K562 (cell line): Measurements from ENCODE around the gene ABCF2. TPM values are rescaled to one million over a fixed set of nuclear protein-coding genes. Genes with fewer than 3 reads are reported as not detected.
A peak's percentile ranks its signal among the peaks of the same experiment; 100 is the strongest.

Source experiments
- ATAC-seq: fragments of 200-7000 bp; cut with Tn5 transposase; 3 replicates; pipeline ENCODE4 v1.9.1; 2020; ENCODE audit warnings: moderate library complexity
- BruUV-seq: library from RNA; stranded (reverse); fragments of 400-500 nt; replicated peaks from 2 replicates; lab custom pipeline; 2021; lab: Mats Ljungman, UMichigan
- CTCF ChIA-PET: fragments of 300-600 bp; formaldehyde crosslinking; extraction: SDS; loops from one replicate; lab custom pipeline; 2021; ENCODE audit warnings: low intra/inter-chr PET ratio; lab: Yijun Ruan, JAX
- POLR2A ChIA-PET: fragments of 300-600, 350-650 bp; sonication (Branson Sonifier 250); formaldehyde crosslinking; extraction: SDS; loops from one replicate; lab custom pipeline; 2021; ENCODE audit warnings: antibody characterized with exemption, inconsistent platforms; lab: Yijun Ruan, JAX
- DNase-seq, 4 experiments: peaks; one replicate each; pipeline versions ENCODE4 v3.0.0 to v3.0.0-alpha.2; 2011 to 2018; ENCODE audit warnings: low spot score in 3 of 4, mixed read lengths in 3 of 4; ENCODE audit errors: extremely low read depth in 1 of 4
- FAIRE-seq: peaks from 2 replicates; lab custom pipeline; 2011; peaks lifted over from hg19 to GRCh38; lab: Jason Lieb, UNC
- H2AFZ ChIP-seq: 2 replicates; pipeline ENCODE4 v1.6.0; 2011; ENCODE audit warnings: low read depth, low read length, control low read depth, inconsistent platforms
- H3K27ac ChIP-seq: fragments of 200-600 bp; 3 replicates; pipeline ENCODE4 v1.8.0; 2011; ENCODE audit warnings: low read depth, mild to moderate bottlenecking, control low read depth, inconsistent platforms, low read length, moderate library complexity, mixed read lengths; ENCODE audit errors: extremely low read depth
- H3K27me3 ChIP-seq, 2 experiments: fragments of 300-600 bp in 1 of 2; 2 replicates in 1 of 2; 3 replicates in 1 of 2; pipeline versions ENCODE4 v1.6.0 to v1.8.0; 2011; ENCODE audit warnings: inconsistent platforms in 2 of 2, low read length in 2 of 2, mild to moderate bottlenecking in 1 of 2, mixed read lengths in 1 of 2, moderate library complexity in 1 of 2; ENCODE audit not compliant: control insufficient read depth in 2 of 2, insufficient read depth in 2 of 2
- H3K36me3 ChIP-seq: fragments of 300-600 bp; 3 replicates; pipeline ENCODE4 v1.8.0; 2011; ENCODE audit warnings: mild to moderate bottlenecking, low read length, inconsistent platforms; ENCODE audit not compliant: control insufficient read depth, insufficient read depth
- H3K4me1 ChIP-seq, 2 experiments: fragments of 200-600 bp in 1 of 2; replicated peaks in 1 of 2; 2 replicates in 1 of 2; 3 replicates in 1 of 2; pipeline versions ENCODE4 v1.5.1 to v1.8.0; 2011; ENCODE audit warnings: inconsistent platforms in 2 of 2, low read length in 2 of 2, mild to moderate bottlenecking in 1 of 2, mixed read lengths in 1 of 2, moderate library complexity in 1 of 2; ENCODE audit not compliant: control insufficient read depth in 2 of 2, insufficient read depth in 2 of 2
- H3K4me2 ChIP-seq: 2 replicates; pipeline ENCODE4 v1.6.1; 2011; ENCODE audit warnings: low read length, control low read depth, inconsistent platforms, mixed read lengths; ENCODE audit not compliant: insufficient read depth
- H3K4me3 ChIP-seq: fragments of 200-600 bp; sonication (generic), shearing (Covaris generic); 2 replicates; pipeline ENCODE4 v1.5.1; 2016; ENCODE audit warnings: control low read depth, inconsistent platforms
- H3K79me2 ChIP-seq: fragments of 200-600 bp; 3 replicates; pipeline ENCODE4 v1.8.0; 2011; ENCODE audit warnings: low read length, inconsistent platforms; ENCODE audit not compliant: control insufficient read depth, insufficient read depth
- H3K9ac ChIP-seq, 2 experiments: 2 replicates each; pipeline versions ENCODE4 v1.6.0 to v1.6.1; 2011; ENCODE audit warnings: low read depth in 2 of 2, low read length in 2 of 2, control low read depth in 1 of 2, inconsistent platforms in 1 of 2, mild to moderate bottlenecking in 1 of 2, mixed read lengths in 1 of 2; ENCODE audit not compliant: insufficient read depth in 1 of 2
- H3K9me1 ChIP-seq: one replicate; pipeline ENCODE4 v1.6.0; 2011; ENCODE audit warnings: inconsistent platforms, mild to moderate bottlenecking, low read length, moderate library complexity; ENCODE audit not compliant: control insufficient read depth, insufficient read depth
- H3K9me3 ChIP-seq: replicated peaks from 2 replicates; pipeline ENCODE4 v1.5.1; 2011; ENCODE audit warnings: low read depth, low read length, inconsistent platforms; ENCODE audit not compliant: control insufficient read depth, insufficient read depth
- H4K20me1 ChIP-seq: replicated peaks from 2 replicates; pipeline ENCODE4 v1.6.1; 2011; ENCODE audit warnings: low read length, inconsistent platforms, mixed read lengths; ENCODE audit not compliant: control insufficient read depth, insufficient read depth
- ARID1B ChIP-seq: fragments of 450-650 bp; IDR thresholded peaks from 2 replicates; pipeline ENCODE4 v1.6.1; 2016; ENCODE audit warnings: antibody characterized with exemption, mild to moderate bottlenecking, inconsistent platforms
- CBX2 ChIP-seq: fragments of 200-600 bp; sonication (generic); IDR thresholded peaks from one replicate; pipeline ENCODE4 v1.6.1; 2012; ENCODE audit warnings: mild to moderate bottlenecking, low read length, inconsistent platforms; ENCODE audit not compliant: insufficient read depth, poor library complexity, severe bottlenecking
- ELK3 ChIP-seq: fragments of 450-650 bp; formaldehyde crosslinking; IDR thresholded peaks from 2 replicates; pipeline ENCODE4 v1.4.0; 2020; ENCODE audit warnings: mild to moderate bottlenecking
- EP300 ChIP-seq: IDR thresholded peaks from 2 replicates; pipeline ENCODE4 v1.6.1; 2012; ENCODE audit warnings: low read length, improper control_type of control experiment
- ESRRA ChIP-seq: fragments of 450-650 bp; IDR thresholded peaks from 2 replicates; pipeline ENCODE4 v1.6.1; 2014; ENCODE audit warnings: low read depth, mild to moderate bottlenecking, moderate library complexity, borderline replicate concordance
- GATA2 ChIP-seq: sonication (generic); formaldehyde crosslinking; IDR thresholded peaks from 2 replicates; pipeline ENCODE4 v1.4.0; 2020; ENCODE audit warnings: mild to moderate bottlenecking, missing genetic modification reagents
- ILF3 ChIP-seq: fragments of 450-650 bp; IDR thresholded peaks from 2 replicates; pipeline ENCODE4 v1.6.1; 2018; ENCODE audit warnings: antibody characterized with exemption, mild to moderate bottlenecking, moderate library complexity, borderline replicate concordance
- JUND ChIP-seq, 2 experiments: IDR thresholded peaks; 2 replicates in 1 of 2; 3 replicates in 1 of 2; pipeline ENCODE4 v1.6.1; 2011; ENCODE audit warnings: borderline replicate concordance in 2 of 2, low read depth in 2 of 2, low read length in 2 of 2, improper control_type of control experiment in 1 of 2, missing biosample characterization in 1 of 2, missing genetic modification characterization in 1 of 2, missing genetic modification reagents in 1 of 2
- KLF1 ChIP-seq: fragments of 450-650 bp; IDR thresholded peaks from 2 replicates; pipeline ENCODE4 v1.6.1; 2016; ENCODE audit warnings: missing genetic modification characterization, missing compliant biosample characterization
- LEF1 ChIP-seq: fragments of 450-650 bp; IDR thresholded peaks from 2 replicates; pipeline ENCODE4 v1.6.1; 2016; ENCODE audit warnings: mild to moderate bottlenecking
- MAFG ChIP-seq: fragments of 450-650 bp; conservative IDR thresholded peaks from 2 replicates; pipeline ENCODE4 v1.6.1; 2016; ENCODE audit warnings: missing genetic modification characterization, missing compliant biosample characterization
- MEIS2 ChIP-seq: fragments of 450-650 bp; IDR thresholded peaks from 2 replicates; pipeline ENCODE4 v1.6.1; 2014; ENCODE audit warnings: mild to moderate bottlenecking; ENCODE audit not compliant: partially characterized antibody
- NRF1 ChIP-seq, 2 experiments: fragments of 450-650 bp; IDR thresholded peaks in 1 of 2; conservative IDR thresholded peaks in 1 of 2; 2 replicates each; pipeline ENCODE4 v1.6.1; 2014; ENCODE audit warnings: mild to moderate bottlenecking in 2 of 2
- RNF2 ChIP-seq: sonication (generic); IDR thresholded peaks from 2 replicates; pipeline ENCODE4 v1.6.1; 2016
- SOX6 ChIP-seq: fragments of 450-650 bp; IDR thresholded peaks from 2 replicates; pipeline ENCODE4 v1.6.1; 2014; ENCODE audit warnings: mild to moderate bottlenecking
- STAG1 ChIP-seq: sonication (generic); formaldehyde crosslinking; IDR thresholded peaks from 2 replicates; pipeline ENCODE4 v1.5.0; 2020; ENCODE audit warnings: missing genetic modification reagents, borderline replicate concordance
- TCF3 ChIP-seq: sonication (generic); formaldehyde crosslinking; IDR thresholded peaks from 2 replicates; pipeline ENCODE4 v1.4.0; 2020; ENCODE audit warnings: mild to moderate bottlenecking, missing genetic modification reagents
- TCFL5 ChIP-seq: fragments of 250-450 bp; sonication (Bioruptor Pico); conservative IDR thresholded peaks from 2 replicates; pipeline ENCODE4 v1.6.1; 2021; ENCODE audit warnings: mild to moderate bottlenecking, moderate library complexity, matching md5 sums
- TFE3 ChIP-seq: fragments of 450-650 bp; formaldehyde crosslinking; IDR thresholded peaks from 2 replicates; pipeline ENCODE4 v1.4.0; 2020; ENCODE audit warnings: mild to moderate bottlenecking, mixed read lengths
- TRIM28 ChIP-seq: fragments of 450-650 bp; IDR thresholded peaks from 2 replicates; pipeline ENCODE4 v1.6.1; 2017
- ZNF23 ChIP-seq: fragments of 250-450 bp; sonication (Bioruptor Pico); IDR thresholded peaks from 2 replicates; pipeline ENCODE4 v1.4.0; 2020; ENCODE audit warnings: mild to moderate bottlenecking
- ZNF431 ChIP-seq: sonication (generic); formaldehyde crosslinking; IDR thresholded peaks from 2 replicates; pipeline ENCODE4 v1.8.0; 2022; ENCODE audit warnings: mild to moderate bottlenecking, missing genetic modification reagents
- ZNF436 ChIP-seq: fragments of 250-450, 450-650 bp; sonication (Bioruptor Pico); formaldehyde crosslinking; IDR thresholded peaks from 2 replicates; pipeline ENCODE4 v1.7.0; 2020; ENCODE audit warnings: mild to moderate bottlenecking
- ZNF75A ChIP-seq: fragments of 450-650 bp; formaldehyde crosslinking; IDR thresholded peaks from 2 replicates; pipeline ENCODE4 v1.4.0; 2020; ENCODE audit warnings: mild to moderate bottlenecking
- WGBS: fragments of 100-300 bp; shearing (Covaris generic); methylation state at CpG from one replicate; pipeline ENCODE4 v1.1.6; 2016; ENCODE audit warnings: low coverage, mixed read lengths; ENCODE audit not compliant: insufficient coverage; ENCODE audit errors: missing lambda C conversion rate; 5-methylcytosine and 5-hydroxymethylcytosine counted together
- in situ Hi-C: fragments of 300-500 bp; cut with MboI; formaldehyde crosslinking; loops from 4 replicates; pipeline ENCODE4 v1.15.0; 2018; ENCODE audit warnings: inconsistent platforms, mixed read lengths
- intact Hi-C: fragments of 100-400 bp; cut with micrococcal nuclease; formaldehyde crosslinking; loops from 2 replicates; pipeline ENCODE4 v1.14.2; 2022
- polyA plus RNA-seq, 8 experiments: library from polyadenylated mRNA; depleted of rRNA in 4 of 8; stranded (reverse) in 5 of 8; unstranded in 3 of 8; fragments of >200 nt; fragmentation: Nextera tagmentation in 2 of 8; fragmentation: Illumina TruSeq in 1 of 8; extraction: Ambion mirVana in 2 of 8; extraction: Trizol in 1 of 8; gene quantifications; 2 replicates each; pipeline versions ENCODE4 v1.2.1 to v1.2.3, GENCODE V29; 2011 to 2014; ENCODE audit warnings: inconsistent platforms in 1 of 8, missing spikeins in 1 of 8
- total RNA-seq, 7 experiments: library from RNA; depleted of rRNA in 6 of 7; stranded (reverse); fragments of >200 nt in 6 of 7; fragmentation: Illumina TruSeq in 2 of 7; extraction: Trizol in 2 of 7; gene quantifications; 2 replicates each; pipeline versions ENCODE4 v1.2.1 to v1.2.3, GENCODE V29; 2011 to 2021; ENCODE audit warnings: low replicate concordance in 1 of 7

Gene ABCF2
- total and polyA plus RNA-seq, 9 of the 15 experiments (the other 6 are each of a cell fraction or from before 2014, with no cell fraction given): 62.1 to 224 (median 113) TPM

GRCh38 chr7:151206914-151207313 lies 20.1 kb downstream of the ABCF2 start:
- H3K4me2 ChIP-seq: no peak overlapping the region
- peaks cover 40% of the 10 kb centered on the region in 2 experiments; a peak in 4 of 5 replicates for H3K27me3 ChIP-seq
- peaks cover 35% of the 10 kb centered on the region for H4K20me1 ChIP-seq
- H3K4me1 ChIP-seq: peaks cover 15 to 19% of the 10 kb centered on the region in 2 experiments
- DNase-seq: peak in 2 of 4 experiments; percentile 85 to 87
- intact Hi-C loops: loop anchor here (2.0 kb wide), 1 partner anchor 34 kb away; no protein-coding TSS in a partner anchor
- ChIA-PET CTCF (no interaction called here), POLR2A (interaction anchor here (0.9 to 2.1 kb wide), 3 partner anchors 12 to 24 kb away, joined by 3 to 12 read pairs (median 5); partner anchors contain the start of gene ABCF2)
- H3K9me1 ChIP-seq: no peaks in the 10 kb centered on the region
- no peak overlapping the region for H3K4me3 ChIP-seq
- FAIRE-seq: peak; percentile 97
- H3K27ac ChIP-seq: no peak overlapping the region
- no peaks in the 10 kb centered on the region for H3K79me2 ChIP-seq
- H3K9me3 ChIP-seq: no peaks in the 10 kb centered on the region
- in situ Hi-C loops: no loop called here
- no TSS peak for BruUV-seq
- H3K36me3 ChIP-seq: peaks cover under 1% of the 10 kb centered on the region; the same call in 1 of the 3 replicates
- no peak overlapping the region for H2AFZ ChIP-seq
- H3K9ac ChIP-seq: no peak overlapping the region
- ATAC-seq: peak; percentile 88
- 3% methylated on average over 9 of the region's 9 CpGs for WGBS
- TF ChIP-seq ARID1B (peak; percentile 88), MEIS2 (peak; percentile 99), ZNF23 (no peak), EP300 (peak; percentile 66), TFE3 (no peak; the same call in none of the 2 replicates), SOX6 (peak; percentile 80), ZNF75A (CRISPR knock-in tag) (no peak), TCF3 (CRISPR knock-in tag) (peak; percentile 86), JUND (IDR thresholded peaks at IDR 0.05; ENCODE audit: borderline replicate concordance, low read depth, low read length) (peak; percentile 55), JUND (tag; IDR thresholded peaks at IDR 0.05; ENCODE audit: borderline replicate concordance, low read depth, low read length) (no peak; the same call in 2 of the 3 replicates), KLF1 (tag) (no peak), RNF2 (peak; percentile 88), CBX2 (no peak), ZNF431 (CRISPR knock-in tag) (no peak), LEF1 (peak; percentile 87), NRF1 (conservative IDR thresholded peaks at IDR 0.05 in 1 of 2, IDR thresholded peaks at IDR 0.05 in 1 of 2) (no peak), ELK3 (no peak), MAFG (0 out of 2 replicates have a peak, but pooled peaks have one; percentile 35), GATA2 (CRISPR knock-in tag) (peak; percentile 66), TRIM28 (no peak), ILF3 (no peak), ZNF436 (no peak), STAG1 (CRISPR knock-in tag) (no peak), TCFL5 (CRISPR knock-in tag) (no peak), ESRRA (peak; percentile 73; the same call in 1 of the 2 replicates)
